Measurements from ENCODE around the gene RPS19BP1. TPM values are rescaled to one million over a fixed set of nuclear protein-coding genes. Genes with fewer than 3 reads are reported as not detected.

The RPS19BP1 gene
- total and polyA plus RNA-seq, 4 experiments from 2014 or later = 66.9 to 112 (median 85.3) TPM

- ChIA-PET POLR2A (ENCODE audit: partially characterized antibody) (interaction anchor here (0.7 to 14.5 kb wide), 34 partner anchors 10 to 1336 kb away, joined by 3 to 165 read pairs (median 4); partner anchors contain the start of genes ADSL, CBX6, MIEF1 and RPL3), CTCF (ENCODE audit: partially characterized antibody) (interaction anchor here (0.8 to 12.4 kb wide), 10 partner anchors 10 to 524 kb away, joined by 3 to 345 read pairs (median 7); partner anchors contain the start of gene TAB1)
- H3K9me3 ChIP-seq (ENCODE audit: control insufficient read depth in 1 of 2, low read length in 2 of 2) = no peaks in the 10 kb centered on the region
- H3K27ac ChIP-seq (ENCODE audit: low read depth, low read length) = peak within 1 kb of the TSS; percentile 85
- DNase-seq = peak; percentile 68 to 98 (median 97)
- H3K4me1 Mint-ChIP-seq = peaks cover 28 to 62% (median 48%) of the 10 kb centered on the region in 4 donors
- H3K27ac Mint-ChIP-seq = peak within 1 kb of the TSS; percentile 96 to 100 (median 99)
- intact Hi-C loops (cut with micrococcal nuclease) = loop anchor here (1.0 to 10.0 kb wide), 6 partner anchors 12 to 276 kb away; partner anchors contain the start of genes MIEF1, PDGFB, RPL3 and RPS19BP1
- peaks cover 32 to 63% of the 10 kb centered on the region in 2 donors for H3K36me3 Mint-ChIP-seq
- peaks cover 47% of the 10 kb centered on the region for H3K4me1 ChIP-seq (ENCODE audit: insufficient read depth, low read length)
- H3K9me3 Mint-ChIP-seq = peaks cover 0 to 13% (median 1%) of the 10 kb centered on the region in 8 donors
- peaks cover 3 to 4% of the 10 kb centered on the region in 2 donors for H3K27me3 Mint-ChIP-seq
- H3K4me3 Mint-ChIP-seq = peak within 1 kb of the TSS; percentile 92 to 99 (median 97)
- H3K36me3 ChIP-seq (ENCODE audit: insufficient read depth, low read length) = peaks cover 37% of the 10 kb centered on the region
- no peaks in the 10 kb centered on the region for H3K27me3 ChIP-seq (ENCODE audit: insufficient read depth, low read length)
- H3K4me3 ChIP-seq (ENCODE audit: low read length in 2 of 2) = peak within 1 kb of the TSS; percentile 85 to 96
Measured at GRCh38 chr22:39520226-39521105, 12.1 kb downstream of the RPS19BP1 start, which contains the start of gene ATF4. Gene ATF4 (plus strand): TSS chr22:39520562. CDS start chr22:39521446, 884 bp downstream.

- peaks cover 41% of the 10 kb centered on the region for H3K4me1 ChIP-seq (ENCODE audit: insufficient read depth, low read length)
- peak overlapping the region; percentile 96 to 100 (median 99) for H3K27ac Mint-ChIP-seq
- POLR2A ChIA-PET (ENCODE audit: partially characterized antibody) = interaction anchor here (0.7 to 14.5 kb wide), 33 partner anchors 9 to 1337 kb away, joined by 3 to 165 read pairs (median 4); partner anchors contain the start of genes ADSL, CBX6, MIEF1 and RPL3
- H3K9me3 ChIP-seq (ENCODE audit: control insufficient read depth in 1 of 2, low read length in 2 of 2) = no peaks in the 10 kb centered on the region
- peak overlapping the region; percentile 92 to 99 (median 97) for H3K4me3 Mint-ChIP-seq
- peaks cover 44% of the 10 kb centered on the region for H3K36me3 ChIP-seq (ENCODE audit: insufficient read depth, low read length)
- peaks cover 3 to 4% of the 10 kb centered on the region in 2 donors for H3K27me3 Mint-ChIP-seq
- H3K27me3 ChIP-seq (ENCODE audit: insufficient read depth, low read length) = no peaks in the 10 kb centered on the region
- peak in 1 of 5 donors; percentile 98 for DNase-seq
- H3K36me3 Mint-ChIP-seq = peaks cover 34 to 62% of the 10 kb centered on the region in 2 donors
- H3K27ac ChIP-seq (ENCODE audit: low read depth, low read length) = peak overlapping the region; percentile 85
- CTCF ChIA-PET (ENCODE audit: partially characterized antibody) = interaction anchor here (0.8 to 2.2 kb wide), 9 partner anchors 10 to 524 kb away, joined by 3 to 42 read pairs (median 6); partner anchors contain the start of gene TAB1
- peaks cover 27 to 57% (median 45%) of the 10 kb centered on the region in 4 donors for H3K4me1 Mint-ChIP-seq
- peak overlapping the region; percentile 79 to 96 for H3K4me3 ChIP-seq (ENCODE audit: low read length in 2 of 2)
- peaks cover 0 to 13% (median 1%) of the 10 kb centered on the region in 8 donors for H3K9me3 Mint-ChIP-seq
- intact Hi-C loops (cut with micrococcal nuclease) = loop anchor here (1.0 to 10.0 kb wide), 5 partner anchors 13 to 275 kb away; partner anchors contain the start of genes MIEF1, PDGFB, RPL3 and RPS19BP1
Measured at GRCh38 chr22:39519681-39520225, 12.8 kb downstream of the RPS19BP1 start.

- no peak for DNase-seq
- peaks cover 37 to 62% of the 10 kb centered on the region in 2 donors for H3K36me3 Mint-ChIP-seq
Measured at GRCh38 chr22:39518996-39519680, 13.4 kb downstream of the RPS19BP1 start.

GRCh38 chr22:39518144-39518786 lies 14.3 kb downstream of the RPS19BP1 start:
- H3K27me3 Mint-ChIP-seq = peaks cover 3 to 4% of the 10 kb centered on the region in 2 donors
- peaks cover 26 to 48% (median 41%) of the 10 kb centered on the region in 4 donors for H3K4me1 Mint-ChIP-seq

More at GRCh38 chr22:39518996-39519680, 13.4 kb downstream of the RPS19BP1 start:
- Mint-ChIP-seq H3K4me1 (peaks cover 28 to 54% (median 46%) of the 10 kb centered on the region in 4 donors), H3K4me3 (peak overlapping the region; percentile 92 to 99 (median 97)), H3K27ac (peak overlapping the region; percentile 87 to 100 (median 96)), H3K27me3 (peaks cover 3 to 4% of the 10 kb centered on the region in 2 donors), H3K9me3 (peaks cover 0 to 13% (median 1%) of the 10 kb centered on the region in 8 donors)
- intact Hi-C loops (cut with micrococcal nuclease) = no loop called here
- no peaks in the 10 kb centered on the region for H3K27me3 ChIP-seq (ENCODE audit: insufficient read depth, low read length)
- H3K4me3 ChIP-seq (ENCODE audit: low read length in 2 of 2) = peak overlapping the region; percentile 79 to 96
- CTCF ChIA-PET (ENCODE audit: partially characterized antibody) = interaction anchor here (1.0 to 9.5 kb wide), 9 partner anchors 10 to 120 kb away, joined by 6 to 100 read pairs (median 17); partner anchors contain the start of genes MIEF1, RPS19BP1 and TAB1
- no peaks in the 10 kb centered on the region for H3K9me3 ChIP-seq (ENCODE audit: control insufficient read depth in 1 of 2, low read length in 2 of 2)
- peak overlapping the region; percentile 85 for H3K27ac ChIP-seq (ENCODE audit: low read depth, low read length)
- POLR2A ChIA-PET (ENCODE audit: partially characterized antibody) = interaction anchor here (0.7 to 14.5 kb wide), 33 partner anchors 9 to 1337 kb away, joined by 3 to 165 read pairs (median 4); partner anchors contain the start of genes ADSL, CBX6, MIEF1 and RPL3
- H3K4me1 ChIP-seq (ENCODE audit: insufficient read depth, low read length) = peaks cover 40% of the 10 kb centered on the region
- peaks cover 45% of the 10 kb centered on the region for H3K36me3 ChIP-seq (ENCODE audit: insufficient read depth, low read length)

GRCh38 chr22:39517470-39517869 lies 15.1 kb downstream of the RPS19BP1 start:
- Histone ChIP-seq H3K4me1 (ENCODE audit: insufficient read depth, low read length) (peaks cover 26% of the 10 kb centered on the region), H3K4me3 (ENCODE audit: low read length in 2 of 2) (no peak overlapping the region), H3K9me3 (ENCODE audit: control insufficient read depth in 1 of 2, low read length in 2 of 2) (no peaks in the 10 kb centered on the region), H3K27ac (ENCODE audit: low read depth, low read length) (no peak overlapping the region), H3K36me3 (ENCODE audit: insufficient read depth, low read length) (peaks cover 43% of the 10 kb centered on the region), H3K27me3 (ENCODE audit: insufficient read depth, low read length) (no peaks in the 10 kb centered on the region)
- Mint-ChIP-seq H3K27ac (peak overlapping the region in 1 of 7 donors; percentile 100), H3K4me1 (peaks cover 18 to 40% (median 33%) of the 10 kb centered on the region in 4 donors), H3K27me3 (peaks cover 3 to 4% of the 10 kb centered on the region in 2 donors), H3K9me3 (peaks cover 0 to 13% (median 1%) of the 10 kb centered on the region in 8 donors), H3K36me3 (peaks cover 43 to 65% of the 10 kb centered on the region in 2 donors), H3K4me3 (no peak overlapping the region)
- intact Hi-C loops (cut with micrococcal nuclease) = no loop called here
- CTCF ChIA-PET (ENCODE audit: partially characterized antibody) = interaction anchor here (0.6 to 9.5 kb wide), 11 partner anchors 10 to 1279 kb away, joined by 3 to 100 read pairs (median 6); partner anchors contain the start of genes MIEF1 and RPS19BP1
- DNase-seq = no peak
- POLR2A ChIA-PET (ENCODE audit: partially characterized antibody) = interaction anchor here (0.7 to 2.2 kb wide), 5 partner anchors 14 to 257 kb away, joined by 3 to 11 read pairs (median 3); partner anchors contain the start of genes MIEF1 and TAB1

More at GRCh38 chr22:39518144-39518786, 14.3 kb downstream of the RPS19BP1 start:
- H3K27ac ChIP-seq (ENCODE audit: low read depth, low read length) = no peak overlapping the region
- intact Hi-C loops (cut with micrococcal nuclease) = no loop called here
- H3K4me3 ChIP-seq (ENCODE audit: low read length in 2 of 2) = no peak overlapping the region
- peaks cover 34% of the 10 kb centered on the region for H3K4me1 ChIP-seq (ENCODE audit: insufficient read depth, low read length)
- H3K36me3 Mint-ChIP-seq = peaks cover 43 to 66% of the 10 kb centered on the region in 2 donors
- H3K4me3 Mint-ChIP-seq = peak overlapping the region in 6 of 8 donors; percentile 92 to 99 (median 97)
- DNase-seq = no peak
- H3K27ac Mint-ChIP-seq = peak overlapping the region in 4 of 7 donors; percentile 57 to 100 (median 81)
- H3K9me3 ChIP-seq (ENCODE audit: control insufficient read depth in 1 of 2, low read length in 2 of 2) = no peaks in the 10 kb centered on the region
- H3K9me3 Mint-ChIP-seq = peaks cover 0 to 13% (median 1%) of the 10 kb centered on the region in 8 donors
- POLR2A ChIA-PET (ENCODE audit: partially characterized antibody) = interaction anchor here (0.7 to 1.7 kb wide), 6 partner anchors 10 to 257 kb away, joined by 3 to 4 read pairs (median 3); partner anchors contain the start of gene TAB1
- H3K36me3 ChIP-seq (ENCODE audit: insufficient read depth, low read length) = peaks cover 50% of the 10 kb centered on the region
- CTCF ChIA-PET (ENCODE audit: partially characterized antibody) = interaction anchor here (0.9 to 9.5 kb wide), 7 partner anchors 11 to 507 kb away, joined by 3 to 100 read pairs (median 17); partner anchors contain the start of genes MIEF1 and RPS19BP1
- no peaks in the 10 kb centered on the region for H3K27me3 ChIP-seq (ENCODE audit: insufficient read depth, low read length)
